ENCODE results near the gene NR6A1. TPM values are rescaled to one million over a fixed set of nuclear protein-coding genes. Genes with fewer than 3 reads are reported as not detected.

The NR6A1 gene
- total and polyA plus RNA-seq, 2 of the 13 experiments (the other 11 are each of a cell fraction or from before 2014, with no cell fraction given) = 28.1 to 31.5 TPM

DNA sequence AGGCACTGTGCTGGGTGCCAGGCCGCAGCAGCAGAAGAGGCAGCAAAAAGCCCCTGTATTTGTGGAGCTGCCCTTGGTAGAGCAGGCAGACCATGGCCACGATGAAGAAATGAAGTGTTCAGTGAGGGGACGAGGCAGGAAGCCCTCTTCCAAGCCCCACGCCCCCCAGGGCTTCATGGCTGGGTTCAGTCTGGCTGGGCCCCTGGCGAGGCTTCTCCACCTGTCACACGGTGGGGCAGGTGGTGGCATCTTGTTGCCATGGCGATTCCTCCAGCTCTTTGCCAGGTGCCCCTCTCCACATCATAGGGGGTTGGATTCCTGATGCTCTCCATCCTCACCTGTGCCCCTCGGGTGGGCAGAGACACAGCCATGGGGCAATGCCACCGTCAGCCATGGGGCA, 299.4 kb downstream of the NR6A1 start (continued):
- TF ChIP-seq, protein P1, sequence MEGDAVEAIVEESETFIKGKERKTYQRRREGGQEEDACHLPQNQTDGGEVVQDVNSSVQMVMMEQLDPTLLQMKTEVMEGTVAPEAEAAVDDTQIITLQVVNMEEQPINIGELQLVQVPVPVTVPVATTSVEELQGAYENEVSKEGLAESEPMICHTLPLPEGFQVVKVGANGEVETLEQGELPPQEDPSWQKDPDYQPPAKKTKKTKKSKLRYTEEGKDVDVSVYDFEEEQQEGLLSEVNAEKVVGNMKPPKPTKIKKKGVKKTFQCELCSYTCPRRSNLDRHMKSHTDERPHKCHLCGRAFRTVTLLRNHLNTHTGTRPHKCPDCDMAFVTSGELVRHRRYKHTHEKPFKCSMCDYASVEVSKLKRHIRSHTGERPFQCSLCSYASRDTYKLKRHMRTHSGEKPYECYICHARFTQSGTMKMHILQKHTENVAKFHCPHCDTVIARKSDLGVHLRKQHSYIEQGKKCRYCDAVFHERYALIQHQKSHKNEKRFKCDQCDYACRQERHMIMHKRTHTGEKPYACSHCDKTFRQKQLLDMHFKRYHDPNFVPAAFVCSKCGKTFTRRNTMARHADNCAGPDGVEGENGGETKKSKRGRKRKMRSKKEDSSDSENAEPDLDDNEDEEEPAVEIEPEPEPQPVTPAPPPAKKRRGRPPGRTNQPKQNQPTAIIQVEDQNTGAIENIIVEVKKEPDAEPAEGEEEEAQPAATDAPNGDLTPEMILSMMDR (CRISPR knock-in tag; IDR thresholded peaks at IDR 0.05) = no peak
- TF ChIP-seq NR2F1 (CRISPR knock-in tag; IDR thresholded peaks at IDR 0.05) = no peak
- TF ChIP-seq, protein P2, sequence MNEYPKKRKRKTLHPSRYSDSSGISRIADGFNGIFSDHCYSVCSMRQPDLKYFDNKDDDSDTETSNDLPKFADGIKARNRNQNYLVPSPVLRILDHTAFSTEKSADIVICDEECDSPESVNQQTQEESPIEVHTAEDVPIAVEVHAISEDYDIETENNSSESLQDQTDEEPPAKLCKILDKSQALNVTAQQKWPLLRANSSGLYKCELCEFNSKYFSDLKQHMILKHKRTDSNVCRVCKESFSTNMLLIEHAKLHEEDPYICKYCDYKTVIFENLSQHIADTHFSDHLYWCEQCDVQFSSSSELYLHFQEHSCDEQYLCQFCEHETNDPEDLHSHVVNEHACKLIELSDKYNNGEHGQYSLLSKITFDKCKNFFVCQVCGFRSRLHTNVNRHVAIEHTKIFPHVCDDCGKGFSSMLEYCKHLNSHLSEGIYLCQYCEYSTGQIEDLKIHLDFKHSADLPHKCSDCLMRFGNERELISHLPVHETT (CRISPR knock-in tag; conservative IDR thresholded peaks at IDR 0.05) = no peak
- TF ChIP-seq ZNF569 (CRISPR knock-in tag; IDR thresholded peaks at IDR 0.05; ENCODE audit: borderline replicate concordance) = no peak
- no peak for TF ChIP-seq ZNF326 (CRISPR knock-in tag; IDR thresholded peaks at IDR 0.05; ENCODE audit: borderline replicate concordance)
- TF ChIP-seq NCOA1 (CRISPR knock-in tag; IDR thresholded peaks at IDR 0.05) = no peak
- TF ChIP-seq ARHGAP35 (CRISPR knock-in tag; IDR thresholded peaks at IDR 0.05; ENCODE audit: borderline replicate concordance) = no peak
- TF ChIP-seq, protein P3, sequence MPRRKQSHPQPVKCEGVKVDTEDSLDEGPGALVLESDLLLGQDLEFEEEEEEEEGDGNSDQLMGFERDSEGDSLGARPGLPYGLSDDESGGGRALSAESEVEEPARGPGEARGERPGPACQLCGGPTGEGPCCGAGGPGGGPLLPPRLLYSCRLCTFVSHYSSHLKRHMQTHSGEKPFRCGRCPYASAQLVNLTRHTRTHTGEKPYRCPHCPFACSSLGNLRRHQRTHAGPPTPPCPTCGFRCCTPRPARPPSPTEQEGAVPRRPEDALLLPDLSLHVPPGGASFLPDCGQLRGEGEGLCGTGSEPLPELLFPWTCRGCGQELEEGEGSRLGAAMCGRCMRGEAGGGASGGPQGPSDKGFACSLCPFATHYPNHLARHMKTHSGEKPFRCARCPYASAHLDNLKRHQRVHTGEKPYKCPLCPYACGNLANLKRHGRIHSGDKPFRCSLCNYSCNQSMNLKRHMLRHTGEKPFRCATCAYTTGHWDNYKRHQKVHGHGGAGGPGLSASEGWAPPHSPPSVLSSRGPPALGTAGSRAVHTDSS (CRISPR knock-in tag; conservative IDR thresholded peaks at IDR 0.05) = no peak
- TF ChIP-seq SIN3A (IDR thresholded peaks at IDR 0.05; ENCODE audit: borderline replicate concordance, low read depth, low read length) = no peak
